Spleen (tissue), 7 donors: ENCODE measurements around the gene DYNC1LI1.

ENCODE experiments used
- POLR2A ChIP-seq, 3 donors: fragments of 450-650 bp; IDR thresholded peaks; one replicate each; pipeline ENCODE4 v1.5.1; 2017; ENCODE audit warnings: antibody characterized with exemption in 3 of 3, mild to moderate bottlenecking in 1 of 3
- POLR2AphosphoS5 ChIP-seq, 3 donors: sonication (generic); formaldehyde crosslinking; IDR thresholded peaks; one replicate each; pipeline ENCODE4 v1.5.1; 2017; ENCODE audit warnings: antibody characterized with exemption in 3 of 3
- TF ChIP-seq, protein P1 (sequence below), 11 experiments: fragments of 200-600 bp in 7 of 11; fragments of 450-650 bp in 4 of 11; sonication (generic) in 4 of 11; IDR thresholded peaks in 8 of 11; conservative IDR thresholded peaks in 3 of 11; 1 replicate in 7 of 11; 2 replicates in 4 of 11; pipeline versions ENCODE4 v1.4.0 to v1.8.0; 2016 to 2021; ENCODE audit warnings: antibody characterized with exemption in 11 of 11, inconsistent platforms in 4 of 11, mild to moderate bottlenecking in 1 of 11
- donor health status: DM: no; HTN: no; CAD: no; lungs with moderate emphysema.
- donor health status: DM: no; HTN: no; CAD: no.
- donor health status: DM: no; HTN: no; CAD: no.

DNA sequence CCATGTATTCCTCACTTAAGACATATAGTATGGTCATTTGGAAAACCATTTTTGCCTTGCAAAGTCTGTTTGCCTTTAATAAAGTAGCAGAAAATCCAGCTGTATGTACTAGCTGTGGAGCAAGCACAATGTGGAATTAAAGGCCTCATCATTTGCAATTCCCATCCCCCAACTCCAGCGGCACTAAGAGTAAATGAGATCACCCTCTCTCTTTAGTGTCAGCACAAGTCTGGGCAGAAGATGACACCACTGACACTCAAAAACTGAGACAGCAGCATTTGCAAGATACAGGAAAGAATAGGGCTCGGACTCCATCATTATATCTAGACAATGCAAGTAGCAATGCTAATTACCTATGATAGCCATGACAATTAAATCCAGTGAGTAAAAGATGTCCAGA, 24.7 kb upstream of the DYNC1LI1 start:
- TF ChIP-seq, protein P1, sequence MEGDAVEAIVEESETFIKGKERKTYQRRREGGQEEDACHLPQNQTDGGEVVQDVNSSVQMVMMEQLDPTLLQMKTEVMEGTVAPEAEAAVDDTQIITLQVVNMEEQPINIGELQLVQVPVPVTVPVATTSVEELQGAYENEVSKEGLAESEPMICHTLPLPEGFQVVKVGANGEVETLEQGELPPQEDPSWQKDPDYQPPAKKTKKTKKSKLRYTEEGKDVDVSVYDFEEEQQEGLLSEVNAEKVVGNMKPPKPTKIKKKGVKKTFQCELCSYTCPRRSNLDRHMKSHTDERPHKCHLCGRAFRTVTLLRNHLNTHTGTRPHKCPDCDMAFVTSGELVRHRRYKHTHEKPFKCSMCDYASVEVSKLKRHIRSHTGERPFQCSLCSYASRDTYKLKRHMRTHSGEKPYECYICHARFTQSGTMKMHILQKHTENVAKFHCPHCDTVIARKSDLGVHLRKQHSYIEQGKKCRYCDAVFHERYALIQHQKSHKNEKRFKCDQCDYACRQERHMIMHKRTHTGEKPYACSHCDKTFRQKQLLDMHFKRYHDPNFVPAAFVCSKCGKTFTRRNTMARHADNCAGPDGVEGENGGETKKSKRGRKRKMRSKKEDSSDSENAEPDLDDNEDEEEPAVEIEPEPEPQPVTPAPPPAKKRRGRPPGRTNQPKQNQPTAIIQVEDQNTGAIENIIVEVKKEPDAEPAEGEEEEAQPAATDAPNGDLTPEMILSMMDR (IDR thresholded peaks at IDR 0.05 in 8 of 11, conservative IDR thresholded peaks at IDR 0.05 in 3 of 11) = no peak
- TF ChIP-seq POLR2A (IDR thresholded peaks at IDR 0.05) = no peak
- TF ChIP-seq POLR2AphosphoS5 (IDR thresholded peaks at IDR 0.05) = no peak
